Colonic mucosa (tissue), 4 donors: Measurements from ENCODE around the gene TES. TPM values are rescaled to one million over a fixed set of nuclear protein-coding genes. Genes with fewer than 3 reads are reported as not detected.
A peak's percentile ranks its signal among the peaks of the same experiment; 100 is the strongest.

ENCODE experiments used
- DNase-seq: peaks from one replicate; pipeline ENCODE4 v3.0.0-alpha.2; 2020
- H3K27ac ChIP-seq: fragments of 200-600 bp; one replicate; pipeline ENCODE4 v1.8.0; 2021
- H3K27me3 ChIP-seq: fragments of 200-600 bp; one replicate; pipeline ENCODE4 v1.8.0; 2021
- H3K36me3 ChIP-seq: fragments of 200-600 bp; one replicate; pipeline ENCODE4 v1.8.0; 2021
- H3K4me1 ChIP-seq: fragments of 200-600 bp; one replicate; pipeline ENCODE4 v1.8.0; 2021; ENCODE audit warnings: mild to moderate bottlenecking
- H3K4me3 ChIP-seq: fragments of 200-600 bp; one replicate; pipeline ENCODE4 v1.8.0; 2021
- H3K9ac ChIP-seq, 2 donors: one replicate each; pipeline ENCODE4 v1.7.0; 2013; ENCODE audit warnings: control low read depth in 2 of 2, low read depth in 2 of 2, low read length in 2 of 2
- H3K9me3 ChIP-seq: fragments of 200-600 bp; one replicate; pipeline ENCODE4 v1.8.0; 2021
- CTCF ChIP-seq: fragments of 200-600 bp; IDR thresholded peaks from one replicate; pipeline ENCODE4 v1.8.0; 2022; ENCODE audit warnings: antibody characterized with exemption, mild to moderate bottlenecking
- intact Hi-C: fragments of 100-400 bp; cut with DNase I; formaldehyde crosslinking; loops from one replicate; pipeline ENCODE4 v1.14.1; 2022
- total RNA-seq, 2 donors: library from RNA; stranded (reverse); fragmentation: NEBNext Ultra II Directional in 1 of 2; extraction: Animal tissue kit (Norgen Biotek cat#: 25700) in 1 of 2; gene quantifications; one replicate each; pipeline ENCODE4 v1.2.1, GENCODE V29; 2021
- donor health status: healthy.
- donor health status: DM: no; HTN: no; CAD: no.
- donor health status: DM: no; HTN: no; CAD: no.

The TES gene
- total RNA-seq, 2 donors from 2014 or later, result 75.1 to 142 TPM

GRCh38 chr7:116211006-116211912 is 920 bp downstream of the TES start:
- intact Hi-C loops, result no loop called here
- Histone ChIP-seq H3K27ac (peak overlapping the region; percentile 95), H3K4me3 (peak overlapping the region; percentile 74)

GRCh38 chr7:116211913-116212596 is 1.7 kb downstream of the TES start:
- DNase-seq, result no peak
- H3K36me3 ChIP-seq, result no peaks in the 10 kb centered on the region
- no peaks in the 10 kb centered on the region for H3K27me3 ChIP-seq
- H3K27ac ChIP-seq, result peak overlapping the region; percentile 95
- H3K9me3 ChIP-seq, result no peaks in the 10 kb centered on the region
- H3K4me1 ChIP-seq, result no peaks in the 10 kb centered on the region
- TF ChIP-seq CTCF, result no peak
- peak overlapping the region in 1 of 2 donors; percentile 100 for H3K9ac ChIP-seq
- intact Hi-C loops, result no loop called here
- peak overlapping the region; percentile 74 for H3K4me3 ChIP-seq

More at GRCh38 chr7:116211006-116211912, 920 bp downstream of the TES start:
- Histone ChIP-seq H3K9ac (peak overlapping the region; percentile 81 to 100), H3K4me1 (no peaks in the 10 kb centered on the region), H3K36me3 (no peaks in the 10 kb centered on the region), H3K27me3 (no peaks in the 10 kb centered on the region), H3K9me3 (no peaks in the 10 kb centered on the region)
- TF ChIP-seq CTCF, result no peak
- DNase-seq, result peak; percentile 93

- Histone ChIP-seq H3K9ac (peak overlapping the region in 1 of 2 donors; percentile 100), H3K9me3 (no peaks in the 10 kb centered on the region), H3K36me3 (no peaks in the 10 kb centered on the region), H3K4me3 (no peak overlapping the region), H3K27me3 (no peaks in the 10 kb centered on the region), H3K27ac (peak overlapping the region; percentile 95), H3K4me1 (peaks cover 7% of the 10 kb centered on the region)
- intact Hi-C loops, result no loop called here
- no peak for DNase-seq
- TF ChIP-seq CTCF, result no peak
Observed at GRCh38 chr7:116212869-116213268, 2.5 kb downstream of the TES start.

- H3K27ac ChIP-seq, result peak overlapping the region; percentile 95
- DNase-seq, result no peak
- no peaks in the 10 kb centered on the region for H3K27me3 ChIP-seq
- intact Hi-C loops, result no loop called here
- H3K4me1 ChIP-seq, result peaks cover 11% of the 10 kb centered on the region
- no peaks in the 10 kb centered on the region for H3K9me3 ChIP-seq
- TF ChIP-seq CTCF, result no peak
- no peaks in the 10 kb centered on the region for H3K36me3 ChIP-seq
- H3K9ac ChIP-seq, result no peak overlapping the region
- no peak overlapping the region for H3K4me3 ChIP-seq
Observed at GRCh38 chr7:116213361-116214130, 3.2 kb downstream of the TES start.

GRCh38 chr7:116214921-116215320 is 4.6 kb downstream of the TES start:
- Histone ChIP-seq H3K9me3 (no peaks in the 10 kb centered on the region), H3K27me3 (no peaks in the 10 kb centered on the region), H3K4me3 (no peak overlapping the region), H3K4me1 (peaks cover 11% of the 10 kb centered on the region), H3K9ac (no peak overlapping the region), H3K36me3 (no peaks in the 10 kb centered on the region), H3K27ac (no peak overlapping the region)
- DNase-seq, result no peak
- TF ChIP-seq CTCF, result no peak
- intact Hi-C loops, result no loop called here
